ENCODE data around the gene ECSCR. TPM values are rescaled to one million over a fixed set of nuclear protein-coding genes. Genes with fewer than 3 reads are reported as not detected.

ECSCR gene
- total RNA-seq, 1 donor from 2014 or later, result not detected

DNA sequence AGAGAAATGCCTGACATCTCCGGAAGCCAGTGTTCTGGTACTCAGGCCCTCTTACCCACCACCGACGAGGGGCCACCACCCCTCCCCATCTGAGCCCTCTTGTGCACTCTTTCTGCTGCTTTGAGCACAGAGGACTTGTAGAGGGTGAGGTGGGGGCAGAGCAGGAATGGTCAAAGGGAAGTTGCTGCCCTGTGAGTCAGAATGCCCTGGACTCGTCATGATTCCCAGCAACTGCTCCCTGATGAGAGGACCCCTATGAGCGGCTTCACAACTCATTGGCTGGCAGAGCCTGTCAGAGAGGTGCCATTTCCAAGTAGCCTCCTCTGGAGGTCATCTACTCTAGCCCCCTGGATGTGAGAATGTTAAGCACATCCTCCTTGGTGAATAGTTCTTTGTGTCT is 845 bp downstream of the ECSCR start:
- Histone ChIP-seq H3K9me3 (ENCODE audit: low read depth) (no peaks in the 10 kb centered on the region), H3K9ac (no peak overlapping the region), H3F3A (ENCODE audit: low read depth) (no peaks in the 10 kb centered on the region), H3K4me3 (no peak overlapping the region), H3K4me2 (no peak overlapping the region), H3K27me3 (no peaks in the 10 kb centered on the region), H2AFZ (replicated peaks) (no peak overlapping the region), H4K20me1 (ENCODE audit: low read depth) (no peaks in the 10 kb centered on the region), H3K27ac (no peak overlapping the region), H3K36me3 (no peaks in the 10 kb centered on the region), H3K4me1 (peaks cover 17% of the 10 kb centered on the region), H3K79me2 (ENCODE audit: low read depth) (no peaks in the 10 kb centered on the region)
- Mint-ChIP-seq H3K4me1 (peaks cover 18% of the 10 kb centered on the region), H3K9me3 (no peaks in the 10 kb centered on the region), H3K4me3 (no peak overlapping the region), H3K27ac (no peak overlapping the region), H3K36me3 (no peaks in the 10 kb centered on the region), H3K27me3 (ENCODE audit: insufficient read depth, low read depth) (peaks cover 3% of the 10 kb centered on the region)
- no peak for DNase-seq (ENCODE audit: low spot score)
- no peak for TF ChIP-seq EZH2phosphoT487 (IDR thresholded peaks at IDR 0.05)
- TF ChIP-seq, protein P1, sequence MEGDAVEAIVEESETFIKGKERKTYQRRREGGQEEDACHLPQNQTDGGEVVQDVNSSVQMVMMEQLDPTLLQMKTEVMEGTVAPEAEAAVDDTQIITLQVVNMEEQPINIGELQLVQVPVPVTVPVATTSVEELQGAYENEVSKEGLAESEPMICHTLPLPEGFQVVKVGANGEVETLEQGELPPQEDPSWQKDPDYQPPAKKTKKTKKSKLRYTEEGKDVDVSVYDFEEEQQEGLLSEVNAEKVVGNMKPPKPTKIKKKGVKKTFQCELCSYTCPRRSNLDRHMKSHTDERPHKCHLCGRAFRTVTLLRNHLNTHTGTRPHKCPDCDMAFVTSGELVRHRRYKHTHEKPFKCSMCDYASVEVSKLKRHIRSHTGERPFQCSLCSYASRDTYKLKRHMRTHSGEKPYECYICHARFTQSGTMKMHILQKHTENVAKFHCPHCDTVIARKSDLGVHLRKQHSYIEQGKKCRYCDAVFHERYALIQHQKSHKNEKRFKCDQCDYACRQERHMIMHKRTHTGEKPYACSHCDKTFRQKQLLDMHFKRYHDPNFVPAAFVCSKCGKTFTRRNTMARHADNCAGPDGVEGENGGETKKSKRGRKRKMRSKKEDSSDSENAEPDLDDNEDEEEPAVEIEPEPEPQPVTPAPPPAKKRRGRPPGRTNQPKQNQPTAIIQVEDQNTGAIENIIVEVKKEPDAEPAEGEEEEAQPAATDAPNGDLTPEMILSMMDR (IDR thresholded peaks at IDR 0.05), result no peak
- TF ChIP-seq EZH2 (IDR thresholded peaks at IDR 0.05), result no peak

DNA sequence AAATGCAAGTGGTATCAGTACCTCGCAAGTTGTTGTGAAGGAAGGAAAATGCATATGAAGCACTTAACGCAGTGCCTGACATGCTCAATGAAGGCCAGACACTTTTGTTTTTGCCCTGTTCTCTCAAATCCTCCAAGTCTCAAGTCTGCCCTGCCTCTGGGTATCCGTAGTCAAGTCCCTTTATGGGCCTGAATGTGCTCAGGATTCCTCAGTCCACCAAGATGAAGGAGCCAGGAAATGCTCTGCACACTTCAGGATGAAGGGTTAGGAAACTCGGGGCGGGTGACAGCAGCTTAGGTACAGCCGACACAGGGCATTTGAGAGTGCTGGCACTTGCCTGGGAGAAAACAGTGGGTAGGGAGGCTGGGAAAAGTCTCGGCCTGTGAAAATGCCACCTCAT is 1.4 kb downstream of the ECSCR start:
- Histone ChIP-seq H3K79me2 (ENCODE audit: low read depth) (no peaks in the 10 kb centered on the region), H3K4me2 (no peak overlapping the region), H3K27ac (no peak overlapping the region)

DNA sequence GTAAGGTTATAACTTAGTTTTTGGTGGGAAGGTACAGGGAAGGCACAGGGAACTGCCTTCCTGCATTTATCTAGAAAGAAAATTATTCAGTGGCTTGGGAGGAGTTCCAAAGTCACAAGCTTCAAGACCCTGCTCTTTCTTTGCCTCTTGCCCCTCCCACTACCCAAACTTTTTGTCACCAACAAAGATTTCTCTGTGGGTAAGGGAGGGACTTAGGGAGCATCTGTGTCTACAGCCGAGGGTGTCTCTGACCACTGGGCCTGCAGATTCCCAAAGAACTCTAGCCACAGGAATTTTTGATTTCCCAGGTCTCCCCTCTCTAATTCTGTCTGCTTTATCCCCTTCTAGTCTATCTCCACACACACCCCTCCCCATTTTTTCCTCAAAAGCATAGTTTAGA is 2.1 kb downstream of the ECSCR start:
- H3F3A ChIP-seq (ENCODE audit: low read depth), result no peaks in the 10 kb centered on the region
- H3K4me3 Mint-ChIP-seq, result no peak overlapping the region
- H3K4me1 ChIP-seq, result peaks cover 17% of the 10 kb centered on the region
- peak overlapping the region; percentile 66 for H3K27ac Mint-ChIP-seq
- H3K27me3 ChIP-seq, result no peaks in the 10 kb centered on the region
- no peaks in the 10 kb centered on the region for H3K36me3 Mint-ChIP-seq
- no peaks in the 10 kb centered on the region for H4K20me1 ChIP-seq (ENCODE audit: low read depth)
- no peak overlapping the region for H3K27ac ChIP-seq
- TF ChIP-seq, protein P1 (IDR thresholded peaks at IDR 0.05), result no peak
- TF ChIP-seq EZH2phosphoT487 (IDR thresholded peaks at IDR 0.05) (no peak), EZH2 (IDR thresholded peaks at IDR 0.05) (no peak)
- H3K79me2 ChIP-seq (ENCODE audit: low read depth), result no peaks in the 10 kb centered on the region
- no peak overlapping the region for H3K9ac ChIP-seq
- DNase-seq (ENCODE audit: low spot score), result no peak
- peaks cover 18% of the 10 kb centered on the region for H3K4me1 Mint-ChIP-seq
- no peak overlapping the region for H2AFZ ChIP-seq (replicated peaks)
- peaks cover 3% of the 10 kb centered on the region for H3K27me3 Mint-ChIP-seq (ENCODE audit: insufficient read depth, low read depth)
- no peaks in the 10 kb centered on the region for H3K9me3 Mint-ChIP-seq
- no peaks in the 10 kb centered on the region for H3K9me3 ChIP-seq (ENCODE audit: low read depth)
- H3K4me3 ChIP-seq, result no peak overlapping the region
- H3K4me2 ChIP-seq, result no peak overlapping the region
- H3K36me3 ChIP-seq, result no peaks in the 10 kb centered on the region

More for the DNA sequence above, 1.4 kb downstream of the ECSCR start:
- Mint-ChIP-seq H3K36me3 (no peaks in the 10 kb centered on the region), H3K27me3 (ENCODE audit: insufficient read depth, low read depth) (peaks cover 3% of the 10 kb centered on the region), H3K27ac (no peak overlapping the region), H3K4me3 (no peak overlapping the region), H3K4me1 (peaks cover 18% of the 10 kb centered on the region), H3K9me3 (no peaks in the 10 kb centered on the region)
- TF ChIP-seq EZH2phosphoT487 (IDR thresholded peaks at IDR 0.05) (no peak), EZH2 (IDR thresholded peaks at IDR 0.05) (no peak)
- TF ChIP-seq, protein P1 (IDR thresholded peaks at IDR 0.05), result no peak
- Histone ChIP-seq H3K4me1 (peaks cover 17% of the 10 kb centered on the region), H4K20me1 (ENCODE audit: low read depth) (no peaks in the 10 kb centered on the region), H3K4me3 (no peak overlapping the region), H2AFZ (replicated peaks) (no peak overlapping the region), H3K9me3 (ENCODE audit: low read depth) (no peaks in the 10 kb centered on the region), H3K36me3 (no peaks in the 10 kb centered on the region), H3K9ac (no peak overlapping the region), H3K27me3 (no peaks in the 10 kb centered on the region), H3F3A (ENCODE audit: low read depth) (no peaks in the 10 kb centered on the region)
- no peak for DNase-seq (ENCODE audit: low spot score)

Data from neural progenitor cell (in vitro differentiated cells).